ENCODE results near the gene SELENOV.
"Not testable (repeated sequence)": the region's sequence is repeated elsewhere in the genome, so short reads cannot be mapped to it uniquely, and the experiment has no call there.

The SELENOV gene, protein sequence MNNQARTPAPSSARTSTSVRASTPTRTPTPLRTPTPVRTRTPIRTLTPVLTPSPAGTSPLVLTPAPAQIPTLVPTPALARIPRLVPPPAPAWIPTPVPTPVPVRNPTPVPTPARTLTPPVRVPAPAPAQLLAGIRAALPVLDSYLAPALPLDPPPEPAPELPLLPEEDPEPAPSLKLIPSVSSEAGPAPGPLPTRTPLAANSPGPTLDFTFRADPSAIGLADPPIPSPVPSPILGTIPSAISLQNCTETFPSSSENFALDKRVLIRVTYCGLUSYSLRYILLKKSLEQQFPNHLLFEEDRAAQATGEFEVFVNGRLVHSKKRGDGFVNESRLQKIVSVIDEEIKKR

DNA sequence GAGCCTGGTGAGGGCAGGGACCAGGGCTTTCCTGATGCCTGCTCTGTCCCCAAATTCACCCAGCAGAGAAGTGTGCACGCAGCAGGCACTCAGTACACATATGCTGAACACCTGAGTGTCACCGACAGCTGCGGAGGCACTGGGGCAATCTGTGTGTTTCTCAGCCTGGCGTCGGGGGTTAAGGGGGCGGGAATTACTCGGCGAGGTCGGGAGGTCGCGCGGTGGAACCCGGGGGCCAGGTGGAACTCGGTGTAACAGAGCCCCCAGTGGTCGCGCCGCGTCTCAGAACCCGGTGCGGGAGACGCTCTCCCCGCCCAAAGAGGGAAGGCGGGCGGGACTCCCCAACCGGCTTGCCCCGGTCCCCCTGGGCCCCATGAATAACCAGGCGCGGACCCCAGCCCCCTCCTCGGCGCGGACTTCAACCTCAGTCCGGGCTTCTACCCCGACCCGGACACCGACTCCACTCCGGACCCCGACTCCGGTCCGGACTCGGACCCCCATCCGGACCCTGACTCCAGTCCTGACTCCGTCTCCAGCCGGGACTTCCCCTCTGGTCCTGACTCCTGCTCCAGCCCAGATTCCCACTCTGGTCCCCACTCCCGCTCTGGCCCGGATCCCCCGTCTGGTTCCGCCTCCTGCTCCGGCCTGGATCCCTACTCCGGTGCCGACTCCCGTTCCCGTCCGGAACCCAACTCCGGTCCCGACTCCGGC, at the start of gene SELENOV:
SELENOV (plus strand) TSS at position 300 of the 711 bp plus-strand sequence; CDS start at position 374, 74 bp downstream.
- peak; percentile 21 for DNase-seq

DNA sequence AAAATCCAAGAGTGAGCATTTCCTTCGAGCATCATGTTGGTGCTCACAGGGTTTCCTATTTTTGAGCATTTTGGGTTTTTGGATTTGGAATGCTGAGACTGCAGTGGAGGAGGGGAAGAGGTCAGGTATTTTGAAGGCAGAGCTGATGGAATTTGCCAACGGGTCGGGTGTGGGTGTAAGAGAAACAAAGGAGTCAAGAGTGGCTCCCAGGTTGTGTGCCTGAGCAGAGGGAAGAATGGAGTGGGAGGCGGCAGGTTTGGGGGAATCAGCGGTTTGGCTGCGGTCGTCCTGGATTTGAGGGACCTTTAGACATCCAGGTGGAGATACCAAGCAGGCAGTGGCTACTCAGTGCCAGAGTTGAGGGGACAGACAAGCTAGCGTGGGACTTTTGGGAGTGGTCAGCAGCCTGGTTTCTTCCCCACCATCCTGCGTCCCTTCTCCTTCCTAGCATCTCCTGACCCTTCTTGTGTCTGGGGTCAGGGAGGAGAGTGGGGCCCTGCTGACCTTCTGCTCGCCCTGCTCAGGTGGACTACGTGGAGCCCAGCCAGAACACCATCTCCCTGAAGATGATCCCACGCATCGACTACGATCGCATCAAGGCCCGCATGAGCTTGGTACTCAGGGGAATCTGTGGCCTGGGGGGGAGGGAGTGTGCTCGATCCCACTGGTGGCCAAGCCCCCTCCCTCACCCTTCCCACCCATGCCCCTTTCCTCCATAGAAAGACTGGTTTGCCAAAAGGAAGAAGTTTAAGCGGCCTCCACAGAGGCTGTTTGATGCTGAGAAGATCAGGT, 48.8 kb upstream of the SELENOV start:
- DNase-seq: no peak

DNA sequence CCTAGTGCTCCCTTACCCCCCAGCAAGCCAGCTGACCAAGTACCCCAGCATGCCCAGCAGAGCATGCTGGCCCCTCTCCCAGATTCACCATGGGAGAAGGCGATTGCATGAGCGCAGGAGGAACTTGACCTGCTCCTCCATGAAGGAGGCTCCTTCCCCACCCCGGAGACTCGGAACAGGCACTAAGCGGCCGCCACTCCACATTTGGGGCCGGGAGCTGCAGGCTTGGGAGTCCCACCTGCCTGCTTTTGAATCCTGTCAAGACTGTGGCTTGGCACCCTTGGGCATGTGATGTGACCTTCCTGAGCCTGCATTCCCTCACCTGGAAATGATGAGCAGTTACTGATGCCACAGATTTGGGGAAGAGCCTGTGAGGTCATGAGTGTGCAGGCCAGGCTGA, 47.0 kb upstream of the SELENOV start:
- DNase-seq: no peak

DNA sequence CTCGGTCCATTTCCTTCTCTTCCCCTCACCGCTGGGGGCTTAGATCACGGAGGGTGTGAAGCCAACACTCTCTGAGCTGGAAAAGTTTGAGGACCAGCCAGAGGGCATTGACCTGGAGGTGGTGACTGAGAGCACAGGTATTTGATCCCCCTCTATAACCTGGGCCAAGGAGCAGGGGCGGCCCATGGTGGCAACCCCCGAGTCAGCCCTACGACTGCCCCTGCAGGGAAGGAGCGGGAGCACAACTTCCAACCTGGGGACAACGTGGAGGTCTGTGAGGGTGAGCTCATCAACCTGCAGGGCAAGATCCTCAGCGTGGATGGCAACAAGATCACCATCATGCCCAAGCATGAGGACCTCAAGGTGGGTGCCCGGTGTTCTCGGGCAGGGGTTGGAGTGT, 45.9 kb upstream of the SELENOV start:
- no peak for DNase-seq

DNA sequence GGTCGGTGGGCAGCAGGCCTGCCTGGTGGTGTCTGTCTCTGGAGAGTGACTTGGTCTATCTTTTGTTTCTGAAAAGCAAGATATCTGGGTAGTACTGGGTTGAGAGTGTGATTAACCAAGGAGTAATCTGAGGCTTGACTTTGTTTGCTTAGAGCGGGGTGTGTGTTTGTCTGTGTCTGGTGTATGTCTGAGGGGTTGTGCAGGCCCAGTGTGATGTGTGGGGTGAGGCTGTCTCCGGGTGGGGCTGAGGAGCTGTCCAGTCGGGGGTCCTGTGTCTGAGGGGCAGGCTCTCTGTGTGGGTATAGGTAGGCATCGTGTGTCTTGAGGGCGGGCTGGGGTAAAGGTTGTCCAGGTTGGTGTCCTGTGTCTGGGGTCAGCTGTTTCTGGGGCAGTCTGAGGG, 45.4 kb upstream of the SELENOV start:
- DNase-seq: no peak

DNA sequence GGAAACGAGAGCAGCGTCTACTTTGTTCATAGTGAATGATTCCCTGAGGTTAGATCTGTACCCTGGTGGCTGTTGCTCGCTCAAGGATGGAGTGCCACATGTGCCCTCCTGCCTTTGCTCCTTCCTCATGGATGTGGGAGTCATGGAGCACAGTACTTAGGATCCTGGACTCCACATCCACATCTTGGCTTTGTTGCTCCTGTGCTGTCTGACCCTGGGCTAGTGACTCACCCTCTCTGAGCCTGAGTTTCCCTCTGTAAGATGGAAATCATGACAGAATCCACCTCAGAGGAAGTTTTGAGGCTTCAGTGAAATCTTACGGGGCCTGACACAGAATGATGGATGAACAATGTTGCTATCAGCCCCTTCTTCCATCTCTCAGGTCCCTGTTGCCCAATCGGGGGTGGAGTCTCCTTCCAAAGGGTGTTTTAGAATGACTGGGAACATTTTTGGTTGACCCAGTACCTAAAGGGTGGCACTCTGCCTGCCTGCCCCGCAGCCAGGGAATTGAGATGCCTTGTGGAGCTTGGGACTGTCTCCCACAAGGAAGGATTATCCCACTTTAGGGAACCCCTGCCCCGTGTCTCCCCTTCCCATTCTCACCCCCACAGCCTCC, 44.1 kb upstream of the SELENOV start:
- DNase-seq: no peak

DNA sequence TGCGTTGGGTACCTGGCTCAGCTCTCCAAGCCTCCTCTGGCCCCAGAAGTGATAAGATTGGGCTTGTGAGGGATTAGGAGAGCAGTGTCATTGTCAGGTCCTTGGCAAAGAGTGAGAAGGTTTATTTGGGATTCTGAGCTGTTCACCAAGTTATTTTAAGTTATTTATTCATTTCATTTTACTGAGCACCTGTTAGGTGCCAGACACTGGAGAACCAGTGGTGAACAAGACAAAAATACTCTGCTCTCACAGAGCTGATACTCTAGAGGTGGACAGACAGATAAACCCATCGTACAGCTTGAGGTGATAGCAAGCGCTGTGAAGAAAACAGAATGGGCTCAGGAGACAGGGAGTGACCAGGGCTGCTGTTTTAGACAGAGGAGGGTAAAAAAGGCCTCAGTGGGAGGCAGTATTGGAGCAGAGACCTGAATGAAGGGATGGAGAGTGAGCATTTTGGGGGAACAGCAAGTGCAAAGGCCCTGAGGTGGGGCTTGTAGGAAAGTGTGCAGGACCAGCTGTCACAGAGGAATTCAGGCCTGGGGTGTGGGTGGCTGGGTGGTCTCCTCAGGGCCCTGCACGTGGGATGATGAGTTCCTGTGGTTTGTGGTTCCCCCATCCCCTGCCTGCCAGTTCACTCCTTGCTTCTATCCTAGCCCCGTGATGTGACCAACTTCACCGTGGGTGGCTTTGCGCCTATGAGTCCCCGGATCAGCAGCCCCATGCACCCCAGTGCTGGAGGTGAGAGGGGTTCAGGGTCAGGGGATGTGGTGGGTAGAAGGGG, 43.0 kb upstream of the SELENOV start:
- DNase-seq: no peak

DNA sequence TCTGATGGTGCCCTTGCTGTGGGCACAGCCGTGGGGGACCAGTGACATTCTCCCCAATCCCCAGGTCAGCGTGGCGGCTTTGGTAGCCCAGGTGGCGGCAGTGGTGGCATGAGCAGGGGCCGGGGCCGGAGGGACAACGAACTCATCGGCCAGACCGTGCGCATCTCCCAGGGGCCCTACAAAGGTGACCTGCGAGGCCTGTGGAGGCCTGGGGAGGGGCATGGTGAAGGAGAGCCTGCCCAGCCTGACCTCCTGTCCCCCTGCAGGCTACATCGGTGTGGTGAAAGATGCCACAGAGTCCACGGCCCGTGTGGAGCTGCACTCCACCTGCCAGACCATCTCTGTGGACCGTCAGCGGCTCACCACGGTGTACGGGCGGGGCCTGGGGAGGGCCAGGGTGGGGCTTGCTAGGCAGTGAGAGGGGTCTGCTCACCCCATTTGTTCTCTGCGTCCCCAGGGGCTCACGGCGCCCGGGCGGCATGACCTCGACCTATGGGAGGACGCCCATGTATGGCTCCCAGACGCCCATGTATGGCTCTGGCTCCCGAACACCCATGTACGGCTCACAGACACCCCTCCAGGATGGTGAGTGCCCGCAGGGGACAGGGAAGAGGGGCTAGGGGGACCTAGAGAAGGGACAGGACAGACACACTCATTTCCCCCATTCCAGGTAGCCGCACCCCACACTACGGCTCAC, 42.0 kb upstream of the SELENOV start:
- DNase-seq: no peak

DNA sequence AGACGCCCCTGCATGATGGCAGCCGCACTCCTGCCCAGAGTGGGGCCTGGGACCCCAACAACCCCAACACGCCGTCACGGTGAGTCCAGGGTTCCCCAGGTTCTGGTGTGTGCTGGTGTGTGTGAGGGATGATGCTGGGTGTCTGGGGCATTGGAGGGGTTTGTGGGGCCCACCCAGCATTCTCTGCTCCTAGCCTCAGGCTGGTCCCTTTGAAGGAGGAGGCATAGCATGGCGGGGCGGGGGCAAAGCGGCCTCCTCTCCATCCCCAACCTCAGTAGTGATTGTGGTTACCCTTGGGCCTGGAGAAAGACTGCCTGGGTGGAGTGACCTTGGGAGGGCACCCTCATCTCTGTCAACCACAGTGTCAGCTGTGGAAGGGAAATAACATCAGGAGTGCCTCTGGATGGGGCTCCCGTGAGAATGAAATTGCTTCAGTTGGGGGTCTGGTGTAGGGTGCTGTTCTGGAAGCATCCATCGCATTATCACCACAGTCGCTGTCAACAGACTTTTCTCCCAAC, 41.4 kb upstream of the SELENOV start:
- no peak for DNase-seq

DNA sequence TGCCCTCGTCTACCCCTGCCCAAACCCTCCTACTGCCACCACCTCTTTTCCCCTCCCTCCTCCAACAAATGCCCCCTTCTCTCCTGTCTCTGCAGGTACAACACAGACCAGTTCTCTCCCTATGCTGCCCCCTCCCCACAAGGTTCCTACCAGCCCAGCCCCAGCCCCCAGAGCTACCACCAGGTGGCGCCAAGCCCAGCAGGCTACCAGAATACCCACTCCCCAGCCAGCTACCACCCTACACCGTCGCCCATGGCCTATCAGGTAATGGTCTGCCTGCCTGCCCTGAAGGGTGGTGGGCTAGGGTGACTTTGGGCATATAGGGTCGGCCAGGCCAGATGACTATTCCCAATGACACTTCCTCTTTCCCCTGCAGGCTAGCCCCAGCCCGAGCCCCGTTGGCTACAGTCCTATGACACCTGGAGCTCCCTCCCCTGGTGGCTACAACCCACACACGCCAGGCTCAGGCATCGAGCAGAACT, 40.8 kb upstream of the SELENOV start:
- DNase-seq: peak; percentile 77

DNA sequence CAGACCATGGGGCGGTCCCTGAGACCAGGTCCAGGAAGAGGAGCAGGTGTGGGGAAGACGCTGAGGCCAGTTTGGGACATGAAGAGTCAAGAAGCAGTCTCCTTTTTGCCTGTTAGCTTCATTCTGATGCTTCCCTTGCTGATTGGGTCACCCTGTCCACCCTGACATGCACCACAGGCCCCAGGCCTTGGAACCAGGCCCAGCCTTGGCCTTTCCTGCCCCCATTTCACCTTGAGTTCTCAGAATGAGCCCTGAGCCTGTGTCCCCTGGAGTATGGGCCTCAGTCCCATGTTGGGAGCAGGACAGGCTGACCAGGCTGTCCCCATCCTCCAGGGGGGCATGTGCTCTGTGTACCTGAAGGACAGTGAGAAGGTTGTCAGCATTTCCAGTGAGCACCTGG, 39.2 kb upstream of the SELENOV start:
- DNase-seq: no peak

DNA sequence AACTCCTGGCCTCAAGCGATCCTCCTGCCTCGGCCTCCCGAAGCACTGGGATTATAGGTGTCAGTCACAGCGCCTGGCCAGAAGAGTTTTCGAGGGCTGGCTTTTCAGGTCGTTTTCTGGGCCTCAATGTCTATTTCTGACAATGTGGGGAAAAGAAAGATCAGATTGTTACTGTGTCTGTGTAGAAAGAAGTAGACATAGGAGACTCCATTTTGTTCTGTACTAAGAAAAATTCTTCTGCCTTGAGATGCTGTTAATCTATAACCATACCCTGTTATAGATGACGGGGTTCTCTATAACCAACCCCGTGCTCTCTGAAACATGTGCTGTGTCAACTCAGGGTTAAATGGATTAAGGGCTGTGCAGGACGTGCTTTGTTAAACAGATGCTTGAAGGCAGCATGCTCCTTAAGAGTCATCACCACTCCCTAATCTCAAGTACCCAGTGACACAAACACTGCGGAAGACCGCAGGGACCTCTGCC, 35.6 kb upstream of the SELENOV start:
- DNase-seq: not testable (repeated sequence)

DNA sequence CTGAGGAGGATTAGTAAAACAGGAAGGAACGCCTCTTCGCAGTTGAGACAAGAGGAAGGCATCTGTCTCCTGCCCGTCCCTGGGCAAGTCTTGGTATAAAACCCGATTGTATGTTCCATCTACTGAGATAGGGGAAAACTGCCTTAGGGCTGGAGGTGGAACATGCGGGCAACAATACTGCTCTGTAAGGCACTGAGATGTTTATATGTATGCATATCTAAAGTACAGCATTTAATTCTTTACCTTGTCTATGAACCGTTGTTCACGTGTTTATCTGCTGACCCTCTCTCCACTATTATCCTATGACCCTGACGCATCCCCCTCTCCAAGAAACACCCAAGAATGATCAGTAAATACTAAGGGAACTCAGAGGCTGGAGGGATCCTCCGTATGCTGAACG, 35.0 kb upstream of the SELENOV start:
- DNase-seq: no peak

DNA sequence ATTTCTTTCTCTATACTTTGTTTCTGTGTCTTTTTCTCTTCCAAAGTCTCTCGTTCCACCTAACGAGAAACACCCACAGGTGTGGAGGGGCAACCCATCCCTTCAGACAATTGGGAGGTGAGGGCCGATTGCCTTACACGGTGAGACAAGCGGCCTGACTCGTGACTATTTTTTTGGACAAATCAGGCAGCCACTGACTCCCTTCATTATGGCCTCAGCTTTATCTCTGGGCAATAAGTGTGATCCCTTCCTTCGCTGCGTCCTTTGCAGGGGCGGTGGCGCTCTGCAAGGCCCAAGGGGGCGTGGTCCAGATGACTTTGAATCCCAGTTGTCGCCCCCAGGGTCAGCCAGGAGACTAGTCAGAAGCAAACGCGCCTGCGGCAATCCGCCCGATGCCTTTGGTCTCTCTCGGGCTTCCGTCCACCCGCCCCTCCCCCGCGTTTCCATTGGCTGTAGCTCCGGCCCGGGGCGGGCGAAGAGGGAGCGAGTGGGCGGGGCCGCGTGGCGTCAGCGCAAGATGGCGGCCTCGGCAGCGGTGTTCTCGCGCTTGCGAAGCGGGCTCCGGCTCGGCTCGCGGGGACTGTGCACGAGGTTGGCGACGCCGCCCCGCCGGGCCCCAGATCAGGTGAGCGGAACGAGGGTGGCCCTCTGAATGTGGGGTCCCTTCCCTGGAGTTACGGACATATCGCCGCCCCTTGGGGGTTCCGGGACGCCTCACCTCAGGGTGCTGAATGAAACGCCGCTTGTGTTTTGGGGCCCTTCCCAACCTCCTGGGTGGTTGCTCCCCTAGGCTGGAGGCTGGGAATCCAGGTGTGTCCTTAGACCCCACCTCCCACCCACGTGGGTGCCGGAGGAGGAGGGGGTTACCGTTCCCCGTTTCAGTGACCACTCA, 34.4 kb upstream of the SELENOV start, which contains the start of gene TIMM50:
TIMM50 (plus strand) TSS at position 502 of the 892 bp plus-strand sequence; CDS start at position 518, 16 bp downstream.
- peak; percentile 97 for DNase-seq

DNA sequence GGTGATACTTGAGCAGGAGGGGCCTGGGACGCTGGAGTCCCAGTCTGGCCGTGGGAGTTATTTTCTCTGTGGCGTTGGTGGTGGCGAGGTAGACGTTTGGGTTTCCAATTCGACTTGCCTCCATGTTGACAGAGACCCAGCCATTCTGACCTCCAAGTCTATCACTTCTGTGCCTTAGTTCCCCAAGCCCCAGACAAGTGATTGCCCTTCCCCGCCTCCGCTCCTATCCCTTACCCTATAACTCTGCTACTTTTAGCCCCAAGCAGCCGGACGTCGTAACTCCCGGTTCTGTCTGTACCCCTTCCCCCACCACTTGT, 33.8 kb upstream of the SELENOV start:
- no peak for DNase-seq

DNA sequence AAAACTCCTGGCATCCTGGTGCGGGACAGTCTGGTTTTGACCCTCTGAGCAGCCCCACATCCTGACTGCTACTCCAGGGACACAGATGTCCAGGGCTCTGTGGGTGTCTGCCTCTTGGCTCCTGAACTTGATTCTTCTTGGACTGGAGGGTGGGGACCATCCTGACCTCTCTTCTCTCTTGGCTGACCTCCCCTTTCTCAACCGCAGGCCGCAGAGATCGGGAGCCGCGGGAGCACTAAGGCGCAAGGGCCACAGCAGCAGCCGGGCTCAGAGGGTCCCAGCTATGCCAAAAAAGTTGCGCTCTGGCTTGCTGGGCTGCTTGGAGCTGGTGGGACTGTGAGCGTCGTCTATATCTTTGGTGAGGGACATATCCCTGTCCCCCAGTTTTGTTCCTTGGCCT, 33.3 kb upstream of the SELENOV start:
- DNase-seq: no peak

DNA sequence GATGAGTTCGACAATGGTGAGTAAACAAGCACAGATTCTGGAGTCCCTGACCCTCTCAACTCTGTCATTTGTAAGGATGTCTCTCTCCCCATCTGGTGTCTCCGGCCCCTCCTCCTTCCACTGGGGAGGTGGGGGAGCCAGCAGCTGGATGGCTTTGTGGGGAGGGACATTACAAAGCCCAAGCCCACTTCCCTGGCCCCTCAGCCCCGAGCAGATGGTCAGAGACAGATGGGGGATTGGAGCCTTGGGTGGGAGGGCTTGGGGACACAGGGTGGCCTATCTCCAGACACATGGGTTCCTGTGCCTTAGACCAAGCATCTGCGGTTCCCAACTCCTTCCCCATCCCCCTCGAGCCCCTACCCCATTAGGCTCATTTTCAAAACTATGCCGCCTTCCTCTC, 31.8 kb upstream of the SELENOV start:
- no peak for DNase-seq

DNA sequence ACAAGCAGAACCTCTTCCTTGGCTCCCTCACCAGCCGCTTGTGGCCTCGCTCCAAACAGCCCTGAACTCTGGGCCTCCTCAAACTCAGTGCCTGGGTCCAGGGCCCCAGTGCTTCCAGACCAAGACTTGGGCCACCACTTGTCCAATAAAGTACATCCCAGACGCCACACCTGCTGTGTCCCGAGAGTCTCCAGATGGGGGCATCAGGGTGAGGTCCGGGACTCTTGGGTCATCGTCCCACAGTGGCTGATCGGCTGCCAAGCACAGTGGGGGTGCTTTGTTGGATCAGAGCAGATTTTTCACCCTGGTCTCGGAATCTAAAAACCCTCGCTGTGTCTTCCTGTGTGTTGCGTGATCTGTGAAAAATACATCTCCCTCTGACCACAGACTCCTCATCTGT, 25.2 kb upstream of the SELENOV start:
- DNase-seq: no peak

DNA sequence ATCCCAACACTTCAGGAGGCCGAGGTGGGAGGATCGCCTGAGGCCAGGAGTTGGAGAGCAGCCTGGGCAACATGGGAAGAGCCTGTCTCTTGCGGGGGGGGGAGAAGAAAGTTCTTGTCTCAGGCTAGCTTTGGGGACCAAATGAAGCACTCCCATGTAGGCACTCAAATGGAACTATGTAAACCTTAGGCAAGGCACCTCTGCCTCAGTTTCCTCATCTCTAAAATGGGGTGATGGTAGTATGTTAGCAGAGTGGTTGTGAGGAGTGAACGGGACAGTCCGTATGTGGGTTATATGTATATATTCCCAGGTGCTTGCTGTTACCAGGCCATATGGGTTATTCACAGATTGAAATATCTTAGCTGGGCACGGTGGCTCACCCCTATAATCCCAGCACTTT, 22.7 kb upstream of the SELENOV start:
- no peak for DNase-seq

DNA sequence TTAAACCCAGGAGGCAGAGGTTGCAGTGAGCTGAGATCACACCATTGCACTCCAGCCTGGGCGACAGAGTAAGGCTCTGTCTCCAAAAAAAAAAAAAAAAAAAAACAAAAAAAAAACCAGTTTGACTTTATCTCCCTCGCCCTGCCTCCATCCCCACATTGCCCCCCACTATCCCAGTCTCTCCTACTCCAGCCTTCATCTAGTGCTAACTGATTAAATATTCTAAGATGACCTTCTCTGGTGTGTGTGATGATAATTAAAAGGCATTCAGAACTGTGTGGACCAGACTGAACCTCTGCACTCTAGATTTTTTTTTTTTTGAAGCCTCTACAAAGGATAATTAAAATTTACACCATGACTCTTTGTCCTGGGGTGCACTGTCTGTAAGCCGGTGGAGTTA, 22.2 kb upstream of the SELENOV start:
- no peak for DNase-seq
